ENCODE measurements around the gene ZNF358. TPM values are rescaled to one million over a fixed set of nuclear protein-coding genes. Genes with fewer than 3 reads are reported as not detected.

Gene ZNF358
- total and polyA plus RNA-seq, 2 of the 13 experiments (the other 11 are each of a cell fraction or from before 2014, with no cell fraction given), result 9.1 to 37.0 TPM

DNA sequence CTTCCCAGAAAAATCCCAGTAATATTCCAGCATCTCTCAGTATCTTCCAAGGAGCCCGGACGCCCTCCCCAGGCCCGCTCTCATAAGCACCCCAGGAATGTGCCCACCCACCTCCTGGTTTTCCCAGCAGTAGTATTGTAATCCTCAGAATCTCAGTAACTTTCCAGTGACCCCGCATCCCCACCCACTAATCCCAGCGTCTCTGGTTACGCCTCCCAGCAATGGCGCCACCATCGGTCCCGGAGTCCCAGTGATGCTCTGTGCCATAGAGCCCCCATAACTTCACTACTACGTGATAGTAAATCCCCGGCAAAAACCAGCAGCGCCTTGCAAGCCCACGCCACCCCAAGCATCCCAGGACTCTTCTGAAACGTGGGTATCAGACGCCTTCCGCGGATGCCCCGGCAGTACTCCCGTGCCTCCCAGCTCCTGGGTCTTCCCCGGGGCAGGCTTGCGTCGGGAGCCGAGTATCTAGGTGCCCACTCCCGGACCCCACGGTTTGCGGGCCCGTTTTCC lies 18.7 kb downstream of the ZNF358 start:
- Histone ChIP-seq H3K4me1 (ENCODE audit: insufficient read depth, low read length) (peaks cover 14% of the 10 kb centered on the region), H3K36me3 (replicated peaks in 1 of 2; ENCODE audit: control insufficient read depth in 1 of 2, insufficient read depth in 2 of 2, low read length in 2 of 2) (peaks cover 0 to 4% of the 10 kb centered on the region in 2 experiments; a peak in 2 of 5 replicates), H3K4me3 (replicated peaks in 1 of 3; ENCODE audit: insufficient read depth in 1 of 3, low read depth in 2 of 3, low read length in 3 of 3) (peak overlapping the region; percentile 91 to 97 (median 94)), H2AFZ (ENCODE audit: low read length) (no peak overlapping the region), H3K27me3 (ENCODE audit: control insufficient read depth in 1 of 2, insufficient read depth in 2 of 2, low read length in 2 of 2) (no peaks in the 10 kb centered on the region; a peak in 1 of 5 replicates), H3K9me3 (ENCODE audit: low read length) (no peaks in the 10 kb centered on the region), H3K9ac (ENCODE audit: insufficient read depth, low read depth, low read length) (peak overlapping the region; percentile 81), H3K27ac (ENCODE audit: extremely low read length, insufficient read depth, low read length) (peak overlapping the region; percentile 84), H3K79me2 (ENCODE audit: insufficient read depth, low read length) (no peaks in the 10 kb centered on the region), H3K4me2 (ENCODE audit: low read depth, low read length) (peak overlapping the region; percentile 89), H4K20me1 (ENCODE audit: insufficient read depth, low read length) (no peaks in the 10 kb centered on the region)
- TSS peak; percentile 78 for BruUV-seq (replicated peaks)
- FAIRE-seq, result peak; percentile 39
- peak; percentile 75 for ATAC-seq
- ChIA-PET POLR2A (interaction anchor here (0.8 to 2.1 kb wide), 4 partner anchors 12 to 338 kb away, joined by 3 to 13 read pairs (median 4); partner anchors contain the start of gene MCOLN1), CTCF (ENCODE audit: low intra/inter-chr PET ratio, low total read pairs) (no interaction called here)
- in situ Hi-C loops (cut with HindIII; ENCODE audit: extremely low pct_ligation_motif_present, low pct_unique_long_range_greater_than_20kb) (no loop called here), intact Hi-C loops (cut with micrococcal nuclease; ENCODE audit: unreplicated experiment) (no loop called here)
- peak; percentile 70 for DNase-seq (ENCODE audit: low spot score)
- 5% methylated on average over 19 of the region's 27 CpGs for WGBS (ENCODE audit: low lambda C conversion rate)
- no peak for TF ChIP-seq HNF4A (CRISPR knock-in tag; IDR thresholded peaks at IDR 0.05)
- TF ChIP-seq, protein P1, sequence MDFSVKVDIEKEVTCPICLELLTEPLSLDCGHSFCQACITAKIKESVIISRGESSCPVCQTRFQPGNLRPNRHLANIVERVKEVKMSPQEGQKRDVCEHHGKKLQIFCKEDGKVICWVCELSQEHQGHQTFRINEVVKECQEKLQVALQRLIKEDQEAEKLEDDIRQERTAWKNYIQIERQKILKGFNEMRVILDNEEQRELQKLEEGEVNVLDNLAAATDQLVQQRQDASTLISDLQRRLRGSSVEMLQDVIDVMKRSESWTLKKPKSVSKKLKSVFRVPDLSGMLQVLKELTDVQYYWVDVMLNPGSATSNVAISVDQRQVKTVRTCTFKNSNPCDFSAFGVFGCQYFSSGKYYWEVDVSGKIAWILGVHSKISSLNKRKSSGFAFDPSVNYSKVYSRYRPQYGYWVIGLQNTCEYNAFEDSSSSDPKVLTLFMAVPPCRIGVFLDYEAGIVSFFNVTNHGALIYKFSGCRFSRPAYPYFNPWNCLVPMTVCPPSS (IDR thresholded peaks at IDR 0.05), result no peak
- TF ChIP-seq ZNF331 (CRISPR knock-in tag; IDR thresholded peaks at IDR 0.05), result 0 out of 2 replicates have a peak, but pooled peaks have one; percentile 18
- TF ChIP-seq AGO2 (optimal IDR thresholded peaks at IDR 0.05; ENCODE audit: low read depth, low read length), result peak; percentile 2
- no peak for TF ChIP-seq CREB1 (IDR thresholded peaks at IDR 0.05)
- TF ChIP-seq CREB1 (CRISPR knock-in tag; IDR thresholded peaks at IDR 0.05), result no peak
- TF ChIP-seq ZBTB33 (CRISPR knock-in tag; IDR thresholded peaks at IDR 0.05), result no peak
- no peak for TF ChIP-seq BRCA1 (CRISPR knock-in tag; IDR thresholded peaks at IDR 0.05)
- TF ChIP-seq HDAC1 (CRISPR knock-in tag; IDR thresholded peaks at IDR 0.05), result peak; percentile 34
- no peak for TF ChIP-seq GABPB1 (CRISPR knock-in tag; IDR thresholded peaks at IDR 0.05)
- TF ChIP-seq, protein P2, sequence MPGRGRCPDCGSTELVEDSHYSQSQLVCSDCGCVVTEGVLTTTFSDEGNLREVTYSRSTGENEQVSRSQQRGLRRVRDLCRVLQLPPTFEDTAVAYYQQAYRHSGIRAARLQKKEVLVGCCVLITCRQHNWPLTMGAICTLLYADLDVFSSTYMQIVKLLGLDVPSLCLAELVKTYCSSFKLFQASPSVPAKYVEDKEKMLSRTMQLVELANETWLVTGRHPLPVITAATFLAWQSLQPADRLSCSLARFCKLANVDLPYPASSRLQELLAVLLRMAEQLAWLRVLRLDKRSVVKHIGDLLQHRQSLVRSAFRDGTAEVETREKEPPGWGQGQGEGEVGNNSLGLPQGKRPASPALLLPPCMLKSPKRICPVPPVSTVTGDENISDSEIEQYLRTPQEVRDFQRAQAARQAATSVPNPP (CRISPR knock-in tag; IDR thresholded peaks at IDR 0.05), result no peak
- TF ChIP-seq PITX1 (CRISPR knock-in tag; IDR thresholded peaks at IDR 0.05), result peak; percentile 70
- no peak for TF ChIP-seq ZNF75D (CRISPR knock-in tag; IDR thresholded peaks at IDR 0.05; ENCODE audit: borderline replicate concordance)
- no peak for TF ChIP-seq MAFF (IDR thresholded peaks at IDR 0.05; ENCODE audit: low read depth, low read length)
- no peak for TF ChIP-seq SRF (IDR thresholded peaks at IDR 0.05; ENCODE audit: low read depth, low read length)
- TF ChIP-seq REL (CRISPR knock-in tag; conservative IDR thresholded peaks at IDR 0.05), result no peak
- TF ChIP-seq ZNF570 (CRISPR knock-in tag; IDR thresholded peaks at IDR 0.05; ENCODE audit: borderline replicate concordance), result no peak
- TF ChIP-seq, protein P3, sequence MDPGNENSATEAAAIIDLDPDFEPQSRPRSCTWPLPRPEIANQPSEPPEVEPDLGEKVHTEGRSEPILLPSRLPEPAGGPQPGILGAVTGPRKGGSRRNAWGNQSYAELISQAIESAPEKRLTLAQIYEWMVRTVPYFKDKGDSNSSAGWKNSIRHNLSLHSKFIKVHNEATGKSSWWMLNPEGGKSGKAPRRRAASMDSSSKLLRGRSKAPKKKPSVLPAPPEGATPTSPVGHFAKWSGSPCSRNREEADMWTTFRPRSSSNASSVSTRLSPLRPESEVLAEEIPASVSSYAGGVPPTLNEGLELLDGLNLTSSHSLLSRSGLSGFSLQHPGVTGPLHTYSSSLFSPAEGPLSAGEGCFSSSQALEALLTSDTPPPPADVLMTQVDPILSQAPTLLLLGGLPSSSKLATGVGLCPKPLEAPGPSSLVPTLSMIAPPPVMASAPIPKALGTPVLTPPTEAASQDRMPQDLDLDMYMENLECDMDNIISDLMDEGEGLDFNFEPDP (CRISPR knock-in tag; conservative IDR thresholded peaks at IDR 0.05), result no peak
- no peak for TF ChIP-seq CREB3 (CRISPR knock-in tag; IDR thresholded peaks at IDR 0.05)
- TF ChIP-seq PHF5A (CRISPR knock-in tag; IDR thresholded peaks at IDR 0.05; ENCODE audit: low read depth, unreplicated experiment), result no peak

Measured in HepG2 (cell line).